ENCODE results near the gene NR6A1.

NR6A1 gene

GRCh38 chr9:124511891-124512805 lies 259.0 kb downstream of the NR6A1 start:
- DNase-seq (ENCODE audit: extremely low spot score): no peak
- no peak for TF ChIP-seq CTCF (IDR thresholded peaks at IDR 0.05; ENCODE audit: control extremely low read depth, extremely low read depth, low read depth, missing control alignments)
- POLR2A ChIA-PET: no interaction called here
- CTCF ChIA-PET: interaction anchor here (1.4 kb wide), 1 partner anchor 11 kb away, joined by 3 read pairs; no protein-coding TSS in a partner anchor

- DNase-seq (ENCODE audit: extremely low spot score): no peak
- no peak for TF ChIP-seq CTCF (IDR thresholded peaks at IDR 0.05; ENCODE audit: control extremely low read depth, extremely low read depth, low read depth, missing control alignments)
- ChIA-PET CTCF (no interaction called here), POLR2A (no interaction called here)
These were observed 259.7 kb downstream of the NR6A1 start for GRCh38 chr9:124511426-124511840.

GRCh38 chr9:124510650-124511425 lies 260.3 kb downstream of the NR6A1 start:
- CTCF ChIA-PET: no interaction called here
- no peak for DNase-seq (ENCODE audit: extremely low spot score)
- no peak for TF ChIP-seq CTCF (IDR thresholded peaks at IDR 0.05; ENCODE audit: control extremely low read depth, extremely low read depth, low read depth, missing control alignments)
- POLR2A ChIA-PET: no interaction called here

- TF ChIP-seq CTCF (IDR thresholded peaks at IDR 0.05; ENCODE audit: control extremely low read depth, extremely low read depth, low read depth, missing control alignments): no peak
- no peak for DNase-seq (ENCODE audit: extremely low spot score)
- POLR2A ChIA-PET: no interaction called here
- CTCF ChIA-PET: no interaction called here
These were observed 263.2 kb downstream of the NR6A1 start for GRCh38 chr9:124507880-124508423.

GRCh38 chr9:124506931-124507879 lies 263.9 kb downstream of the NR6A1 start, which contains the start of gene NR5A1:
Gene NR5A1 (minus strand): TSS chr9:124507399. CDS start chr9:124503395, 4,004 bp downstream.
- no peak for TF ChIP-seq CTCF (IDR thresholded peaks at IDR 0.05; ENCODE audit: control extremely low read depth, extremely low read depth, low read depth, missing control alignments)
- no peak for DNase-seq (ENCODE audit: extremely low spot score)
- ChIA-PET POLR2A (no interaction called here), CTCF (no interaction called here)
